ENCODE data around the gene ZNF140. TPM values are rescaled to one million over a fixed set of nuclear protein-coding genes. Genes with fewer than 3 reads are reported as not detected.

Gene ZNF140
- total RNA-seq, 2 experiments from 2014 or later: 14.6 to 16.2 TPM

DNA sequence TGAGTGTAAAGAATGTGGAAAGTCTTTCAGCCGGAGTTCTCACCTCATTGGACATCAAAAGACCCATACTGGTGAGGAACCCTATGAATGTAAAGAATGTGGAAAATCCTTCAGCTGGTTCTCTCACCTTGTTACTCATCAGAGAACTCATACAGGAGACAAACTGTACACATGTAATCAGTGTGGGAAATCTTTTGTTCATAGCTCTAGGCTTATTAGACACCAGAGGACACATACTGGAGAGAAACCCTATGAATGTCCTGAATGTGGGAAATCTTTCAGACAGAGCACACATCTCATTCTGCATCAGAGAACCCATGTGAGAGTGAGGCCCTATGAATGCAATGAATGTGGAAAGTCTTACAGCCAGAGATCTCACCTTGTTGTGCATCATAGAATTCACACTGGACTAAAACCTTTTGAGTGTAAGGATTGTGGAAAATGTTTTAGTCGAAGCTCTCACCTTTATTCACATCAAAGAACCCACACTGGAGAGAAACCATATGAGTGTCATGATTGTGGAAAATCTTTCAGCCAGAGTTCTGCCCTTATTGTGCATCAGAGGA lies 75.5 kb downstream of the ZNF140 start:
- no peak for DNase-seq
- Mint-ChIP-seq H3K27me3 (no peaks in the 10 kb centered on the region), H3K4me1 (no peaks in the 10 kb centered on the region), H3K36me3 (ENCODE audit: low read depth) (peaks cover 59% of the 10 kb centered on the region), H3K9me3 (peaks cover 81% of the 10 kb centered on the region), H3K4me3 (no peak overlapping the region), H3K27ac (no peak overlapping the region)
- POLR2A ChIA-PET: no interaction called here
- CTCF ChIA-PET: interaction anchor here (1.3 kb wide), 1 partner anchor 170 kb away, joined by 4 read pairs; the partner anchor contains the start of gene ZNF26

Other genes starting within 250 kb of the ZNF140 start
- gene CHFR, start 193.3 kb upstream of the ZNF140 start, total RNA-seq: 10 to 100 TPM; 71.4 to 88.9 TPM
- 10 to 100 TPM; 11.5 to 12.4 TPM for gene ZNF605, start 124.6 kb upstream of the ZNF140 start, total RNA-seq
- gene ZNF26, start 94.6 kb upstream of the ZNF140 start, total RNA-seq: 10 to 100 TPM; 14.0 to 20.2 TPM
- 10 to 100 TPM; 22.7 to 23.6 TPM for gene ZNF84, start 43.4 kb upstream of the ZNF140 start, total RNA-seq
- 1 to 10 TPM; 2.7 to 3.1 TPM for gene ZNF891, start 49.4 kb downstream of the ZNF140 start, total RNA-seq
- 1 to 10 TPM; 6.0 to 6.3 TPM for gene ZNF10, start 49.7 kb downstream of the ZNF140 start, total RNA-seq
- gene ZNF268, start 100.6 kb downstream of the ZNF140 start, total RNA-seq: 10 to 100 TPM; 22.1 to 23.4 TPM
- gene ANHX, start 155.0 kb downstream of the ZNF140 start, total RNA-seq: not detected

Measured in activated CD4-positive, alpha-beta T cell treated with anti-CD3 and anti-CD28 coated beads, Interleukin-2, amount 10 ng/mL, durations not matched to agents 7 days and 5 days (primary cell).